IPS-20b (cell line): ENCODE measurements around the gene ST6GAL1.
"Not testable (repeated sequence)": the region's sequence is repeated elsewhere in the genome, so short reads cannot be mapped to it uniquely, and the experiment has no call there.

Source experiments
- H3K27ac ChIP-seq: one replicate; pipeline ENCODE4 v1.5.1; 2013; ENCODE audit warnings: low read length
- H3K27me3 ChIP-seq: 2 replicates; pipeline ENCODE4 v1.6.1; 2013; ENCODE audit warnings: mild to moderate bottlenecking, low read length, inconsistent platforms; ENCODE audit not compliant: insufficient read depth
- H3K36me3 ChIP-seq: 2 replicates; pipeline ENCODE4 v1.6.1; 2013; ENCODE audit warnings: low read depth, mild to moderate bottlenecking, inconsistent platforms, low read length, moderate library complexity; ENCODE audit not compliant: insufficient read depth
- H3K4me1 ChIP-seq: 2 replicates; pipeline ENCODE4 v1.6.1; 2013; ENCODE audit warnings: mild to moderate bottlenecking, control low read depth, inconsistent platforms, low read length, moderate library complexity; ENCODE audit not compliant: insufficient read depth
- H3K4me3 ChIP-seq: 2 replicates; pipeline ENCODE4 v1.5.1; 2013; ENCODE audit warnings: mild to moderate bottlenecking, low read length, inconsistent platforms
- H3K9ac ChIP-seq: 2 replicates; pipeline ENCODE4 v1.6.1; 2013; ENCODE audit warnings: low read depth, mild to moderate bottlenecking, inconsistent platforms, low read length, moderate library complexity
- H3K9me3 ChIP-seq: 2 replicates; pipeline ENCODE4 v1.6.1; 2013; ENCODE audit warnings: mild to moderate bottlenecking, low read depth, low read length, inconsistent platforms; ENCODE audit not compliant: insufficient read depth

The ST6GAL1 gene

DNA sequence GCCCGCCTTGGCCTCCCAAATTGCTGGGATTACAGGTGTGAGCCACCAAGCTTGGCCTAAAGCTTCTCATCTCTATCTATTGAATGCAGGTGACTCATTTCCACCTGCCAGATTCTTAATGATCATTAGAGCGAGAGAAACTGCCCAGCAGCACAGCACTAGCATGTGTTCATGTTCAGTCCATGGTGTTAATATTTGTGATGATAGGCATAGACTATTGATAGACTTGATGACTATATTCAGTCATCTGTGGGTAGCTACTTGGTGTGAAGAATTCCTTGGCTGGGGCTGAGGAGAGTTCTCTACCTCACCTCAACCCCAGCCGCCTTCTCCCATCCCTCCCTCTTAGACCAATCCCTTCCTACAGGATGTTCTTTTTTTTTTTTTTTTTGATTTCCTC, 60.0 kb downstream of the ST6GAL1 start:
- H3K9ac ChIP-seq = no peak overlapping the region
- peaks cover 4% of the 10 kb centered on the region; the same call in 1 of the 2 replicates for H3K4me1 ChIP-seq
- peaks cover 57% of the 10 kb centered on the region for H3K36me3 ChIP-seq
- H3K27ac ChIP-seq = no peak overlapping the region
- H3K9me3 ChIP-seq = no peaks in the 10 kb centered on the region
- H3K4me3 ChIP-seq = no peak overlapping the region
- no peaks in the 10 kb centered on the region for H3K27me3 ChIP-seq

DNA sequence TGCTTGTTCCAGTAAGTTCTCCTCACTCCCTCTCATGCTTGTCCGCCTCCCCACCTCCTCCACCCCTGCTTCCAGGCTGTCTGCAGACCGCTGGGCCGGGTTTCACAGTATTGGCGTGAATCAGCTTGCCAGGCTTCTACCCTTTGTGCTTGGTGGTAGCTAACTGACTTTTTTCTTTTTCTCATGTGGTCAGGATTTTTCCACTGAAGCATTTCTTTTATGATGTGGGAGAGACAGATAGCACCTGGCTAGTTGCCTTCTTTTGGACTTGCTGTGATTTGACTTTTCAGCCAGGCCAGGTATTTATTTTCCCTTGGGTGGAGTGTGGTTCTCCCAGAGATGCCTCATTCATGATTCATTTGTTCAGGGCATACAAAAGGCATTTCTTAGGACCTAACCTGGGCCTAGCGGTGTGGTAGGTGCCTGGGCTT, 60.6 kb downstream of the ST6GAL1 start:
- H3K27me3 ChIP-seq = no peaks in the 10 kb centered on the region
- H3K36me3 ChIP-seq = peaks cover 56% of the 10 kb centered on the region
- H3K9ac ChIP-seq = no peak overlapping the region
- H3K27ac ChIP-seq = no peak overlapping the region
- H3K4me3 ChIP-seq = no peak overlapping the region
- peaks cover 4% of the 10 kb centered on the region; the same call in 1 of the 2 replicates for H3K4me1 ChIP-seq
- no peaks in the 10 kb centered on the region for H3K9me3 ChIP-seq

DNA sequence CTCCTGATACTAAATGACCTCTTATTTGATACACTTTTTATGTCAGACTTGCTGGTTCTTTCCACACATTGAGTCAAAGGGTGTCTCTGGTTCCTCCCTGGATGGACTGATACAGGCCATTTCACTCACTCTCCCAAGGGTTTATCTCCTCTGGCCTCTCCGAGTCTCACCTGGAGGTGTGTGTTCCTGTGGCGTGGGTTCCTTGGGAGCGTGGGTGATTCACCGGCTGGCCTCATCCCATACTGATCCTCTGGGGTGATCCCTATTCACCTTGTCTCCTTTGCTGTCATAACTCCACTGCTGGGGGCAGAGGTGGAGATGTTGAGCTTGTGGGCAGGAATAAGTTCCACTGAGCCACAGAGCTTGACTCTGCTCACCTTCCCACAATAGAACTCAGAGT, 61.1 kb downstream of the ST6GAL1 start:
- Histone ChIP-seq H3K4me3 (no peak overlapping the region), H3K4me1 (peaks cover 4% of the 10 kb centered on the region; the same call in 1 of the 2 replicates), H3K9me3 (no peaks in the 10 kb centered on the region), H3K9ac (no peak overlapping the region), H3K27me3 (no peaks in the 10 kb centered on the region), H3K36me3 (peaks cover 51% of the 10 kb centered on the region), H3K27ac (no peak overlapping the region)

DNA sequence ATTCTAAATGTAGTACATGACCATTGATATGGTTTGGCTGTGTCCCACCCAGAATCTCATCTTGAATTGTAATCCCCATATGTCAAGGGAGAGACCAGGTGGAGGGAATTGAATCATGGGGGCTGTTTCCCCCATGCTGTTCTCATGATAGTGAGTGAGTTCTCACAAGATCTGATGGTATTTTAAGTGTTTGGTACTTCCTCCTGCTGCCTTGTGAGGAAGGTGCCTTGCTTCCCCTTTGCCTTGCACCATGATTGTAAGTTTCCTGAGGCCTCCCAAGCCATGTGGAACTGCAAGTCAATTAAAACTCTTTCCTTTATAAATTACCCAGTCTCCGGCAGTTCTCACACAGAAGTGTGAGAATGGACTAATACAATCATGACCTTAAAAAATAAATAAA, 61.8 kb downstream of the ST6GAL1 start:
- not testable (repeated sequence) for H3K4me1 ChIP-seq, H3K9ac ChIP-seq, H3K4me3 ChIP-seq, H3K9me3 ChIP-seq, H3K27me3 ChIP-seq, H3K27ac ChIP-seq
- H3K36me3 ChIP-seq = peaks cover 50% of the 10 kb centered on the region

DNA sequence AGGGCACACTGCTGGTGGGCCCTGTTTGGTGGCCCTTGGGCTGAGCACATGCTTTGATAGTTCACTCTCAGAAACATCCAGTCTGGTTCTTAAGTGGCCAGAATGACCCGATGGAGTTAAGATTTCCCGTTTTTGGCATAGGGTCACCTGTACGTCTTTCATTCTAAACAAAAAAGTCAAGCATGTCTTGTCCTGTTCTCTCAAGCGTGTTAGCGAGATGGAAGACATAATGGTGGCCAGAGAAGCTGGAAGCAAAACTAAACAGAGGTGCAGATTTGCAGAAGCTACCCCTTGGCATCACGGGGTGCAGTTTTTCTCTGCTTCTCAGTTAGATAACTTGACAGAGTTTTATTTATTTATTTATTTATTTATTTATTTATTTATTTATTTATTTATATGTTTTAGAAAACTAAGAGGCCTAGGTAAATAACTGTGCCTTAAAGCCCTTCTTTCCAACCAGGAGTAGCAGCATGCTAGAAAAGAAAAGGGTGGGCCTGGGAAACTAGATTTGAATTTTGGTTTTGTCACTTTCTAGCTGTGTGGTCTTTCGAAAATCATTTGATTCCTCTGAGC, 63.0 kb downstream of the ST6GAL1 start:
- H3K9me3 ChIP-seq = no peaks in the 10 kb centered on the region
- no peak overlapping the region for H3K4me3 ChIP-seq

DNA sequence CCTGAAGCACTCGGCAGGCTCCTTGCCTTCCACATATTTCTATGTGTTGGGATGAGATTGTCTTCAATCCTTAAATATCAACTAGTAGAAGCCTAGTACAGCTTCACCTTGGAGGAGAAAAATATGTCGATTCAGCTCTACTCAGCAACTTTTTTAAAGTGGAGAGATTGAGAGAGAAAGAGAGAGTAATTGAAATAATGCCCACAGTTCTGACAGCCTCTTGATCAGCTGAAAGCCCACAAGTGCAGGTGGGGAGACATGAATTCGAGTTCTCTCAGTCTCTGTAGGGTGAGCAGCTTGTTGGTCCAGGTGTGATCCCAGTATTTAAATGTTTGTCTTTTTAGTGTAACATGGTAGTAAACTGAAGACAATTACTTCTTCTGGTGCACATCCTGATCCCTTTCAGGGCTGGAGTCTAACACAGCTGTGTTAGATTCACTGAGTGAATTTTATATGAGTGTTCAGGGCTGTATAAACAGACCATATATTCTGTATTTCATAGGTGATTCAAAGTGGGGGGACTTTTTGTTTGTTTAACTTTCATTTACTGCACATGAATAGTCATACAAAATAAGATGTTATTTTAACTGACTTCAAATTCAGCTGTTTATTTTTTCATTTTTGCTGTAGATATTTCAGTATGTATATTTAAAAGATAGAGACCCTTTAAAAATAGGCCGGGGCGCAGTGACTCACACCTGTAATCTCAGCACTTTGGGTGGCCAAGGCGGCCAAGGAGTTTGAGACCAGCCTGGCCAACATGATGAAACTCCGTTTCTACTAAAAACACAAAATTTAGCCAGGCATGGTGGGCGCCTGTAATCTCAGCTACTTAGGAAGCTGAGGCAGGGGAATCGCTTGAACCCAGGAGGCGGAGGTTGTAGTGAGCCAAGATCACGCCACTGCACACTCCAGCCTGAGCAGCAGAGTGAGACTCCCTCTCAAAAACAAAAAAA, 64.0 kb downstream of the ST6GAL1 start:
- Histone ChIP-seq H3K27me3 (no peaks in the 10 kb centered on the region), H3K36me3 (peaks cover 34% of the 10 kb centered on the region), H3K9me3 (no peaks in the 10 kb centered on the region), H3K4me1 (peaks cover 7% of the 10 kb centered on the region; the same call in 1 of the 2 replicates), H3K9ac (peak overlapping the region; percentile 26; the same call in 1 of the 2 replicates), H3K27ac (no peak overlapping the region), H3K4me3 (no peak overlapping the region)

More for the DNA sequence above, 63.0 kb downstream of the ST6GAL1 start:
- peaks cover 38% of the 10 kb centered on the region for H3K36me3 ChIP-seq
- H3K9ac ChIP-seq = no peak overlapping the region
- H3K27ac ChIP-seq = no peak overlapping the region
- H3K4me1 ChIP-seq = peaks cover 4% of the 10 kb centered on the region; the same call in 1 of the 2 replicates
- no peaks in the 10 kb centered on the region for H3K27me3 ChIP-seq

DNA sequence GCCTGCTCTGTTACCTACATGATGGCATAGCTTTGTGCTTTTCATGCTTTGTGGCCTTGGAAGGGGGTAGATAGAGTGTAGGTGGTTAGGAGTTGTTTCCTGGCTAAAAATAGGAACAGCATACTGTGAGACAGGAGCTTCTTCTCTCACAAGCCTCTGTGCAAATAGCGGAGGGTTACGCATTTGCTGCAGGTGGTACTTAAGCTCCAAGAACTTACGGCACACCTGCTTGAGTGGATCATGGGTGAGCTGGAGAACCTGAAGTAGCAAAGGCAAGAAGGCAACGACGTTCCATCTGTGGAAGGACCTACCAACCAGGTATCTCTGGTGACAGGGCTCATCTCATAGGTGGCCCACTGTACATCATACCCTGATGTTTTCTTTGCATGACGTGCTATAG, 66.0 kb downstream of the ST6GAL1 start:
- Histone ChIP-seq H3K27ac (no peak overlapping the region), H3K27me3 (no peaks in the 10 kb centered on the region), H3K36me3 (peaks cover 21% of the 10 kb centered on the region), H3K4me1 (peaks cover 14% of the 10 kb centered on the region; the same call in 1 of the 2 replicates), H3K9me3 (no peaks in the 10 kb centered on the region), H3K4me3 (no peak overlapping the region), H3K9ac (no peak overlapping the region)

DNA sequence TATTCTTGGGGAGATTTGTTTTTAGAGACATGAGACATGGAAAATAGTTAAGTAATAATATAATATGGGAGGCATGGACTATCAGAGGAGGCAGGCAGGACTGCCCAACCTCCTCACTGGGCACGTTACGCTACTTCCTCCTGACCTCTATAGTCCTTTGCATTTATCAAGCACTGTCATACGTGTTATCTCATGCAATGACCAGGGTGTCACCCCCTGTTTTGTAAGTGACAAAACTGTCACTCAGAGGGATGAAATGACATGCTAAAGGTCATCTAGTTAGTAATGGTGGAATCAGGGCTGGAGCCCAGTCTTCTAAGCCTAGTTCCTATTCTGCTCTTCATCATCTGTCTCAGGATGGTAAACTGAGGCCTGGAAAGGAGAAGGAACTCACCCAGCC, 66.7 kb downstream of the ST6GAL1 start:
- Histone ChIP-seq H3K36me3 (peaks cover 18% of the 10 kb centered on the region), H3K27me3 (no peaks in the 10 kb centered on the region), H3K4me1 (peaks cover 14% of the 10 kb centered on the region; the same call in 1 of the 2 replicates), H3K27ac (no peak overlapping the region), H3K9ac (no peak overlapping the region), H3K4me3 (no peak overlapping the region), H3K9me3 (no peaks in the 10 kb centered on the region)

DNA sequence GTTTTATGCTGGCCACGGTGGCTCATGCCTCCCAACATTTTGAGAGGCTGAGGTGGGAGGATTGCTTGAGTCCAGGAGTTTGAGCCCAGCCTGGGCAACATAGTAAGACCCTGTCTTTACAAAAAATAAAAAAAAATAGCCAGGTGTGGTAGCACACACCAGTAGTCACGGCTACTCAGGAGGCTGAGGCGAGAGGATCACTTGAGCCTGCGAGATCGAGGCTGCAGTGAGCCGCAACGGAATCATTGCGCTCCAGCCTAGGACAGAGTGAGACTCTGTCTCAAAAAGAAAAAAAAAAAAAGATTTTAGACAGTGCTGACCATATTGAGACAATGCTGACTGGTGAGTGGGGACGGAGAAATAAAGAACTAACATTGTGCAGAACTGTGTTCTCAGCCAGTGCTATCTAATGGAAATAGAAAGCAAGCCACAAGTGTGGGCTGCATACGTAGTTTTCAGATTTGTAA, 67.2 kb downstream of the ST6GAL1 start:
- H3K27me3 ChIP-seq = no peaks in the 10 kb centered on the region
- peaks cover 18% of the 10 kb centered on the region for H3K36me3 ChIP-seq
- peaks cover 16% of the 10 kb centered on the region; the same call in 1 of the 2 replicates for H3K4me1 ChIP-seq
- no peak overlapping the region for H3K27ac ChIP-seq
- H3K9ac ChIP-seq = no peak overlapping the region
- no peak overlapping the region for H3K4me3 ChIP-seq
- no peaks in the 10 kb centered on the region for H3K9me3 ChIP-seq

DNA sequence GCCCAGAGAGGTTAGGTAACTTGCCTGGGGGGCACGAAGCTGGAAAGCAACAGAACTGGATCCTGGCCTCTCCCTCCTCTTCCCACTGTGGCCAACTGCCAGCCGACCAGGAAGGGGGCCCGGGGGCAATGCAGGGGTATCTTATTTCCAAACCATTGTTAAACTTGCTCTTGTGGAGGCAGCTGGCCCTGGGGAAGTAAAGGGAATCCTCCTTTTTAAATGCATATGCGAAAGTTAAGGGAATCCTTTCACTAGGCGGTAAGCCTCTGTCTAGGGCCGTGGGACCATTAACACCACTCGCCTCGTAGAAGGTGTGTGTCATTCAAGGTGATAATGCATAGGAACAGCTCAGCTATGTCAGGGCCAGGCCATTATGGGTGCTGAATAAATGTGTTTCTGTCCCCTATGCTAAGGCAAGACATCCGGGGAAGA, 68.6 kb downstream of the ST6GAL1 start:
- Histone ChIP-seq H3K9ac (peak overlapping the region; percentile 39; the same call in 1 of the 2 replicates), H3K36me3 (peaks cover 14% of the 10 kb centered on the region), H3K4me3 (peak overlapping the region; percentile 45; the same call in 1 of the 2 replicates), H3K27ac (peak overlapping the region; percentile 81), H3K9me3 (no peaks in the 10 kb centered on the region), H3K4me1 (peaks cover 12% of the 10 kb centered on the region; the same call in 1 of the 2 replicates), H3K27me3 (no peaks in the 10 kb centered on the region)

DNA sequence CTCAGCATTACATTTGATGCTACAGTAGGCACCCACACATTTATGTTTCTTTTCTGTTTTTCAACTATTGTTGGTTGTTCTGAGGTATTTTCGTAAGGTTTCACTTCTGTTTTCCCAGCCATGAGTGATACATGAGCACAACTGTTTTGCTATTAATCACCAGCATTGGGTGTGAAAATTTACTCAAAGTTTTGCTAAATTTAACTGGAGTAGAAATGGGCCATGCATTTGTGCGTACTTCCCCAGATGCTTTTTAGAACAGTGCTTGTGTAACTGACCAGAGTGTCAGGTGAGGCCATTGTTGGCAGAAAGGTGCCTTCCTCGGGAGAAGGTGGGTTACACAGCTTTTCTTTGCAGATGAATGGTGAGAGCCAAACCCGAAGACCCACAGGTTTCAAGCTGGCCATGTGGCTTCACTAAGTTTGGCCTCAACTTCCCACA, 70.4 kb downstream of the ST6GAL1 start:
- H3K4me3 ChIP-seq = no peak overlapping the region

More for the DNA sequence above, 70.4 kb downstream of the ST6GAL1 start:
- Histone ChIP-seq H3K9me3 (no peaks in the 10 kb centered on the region), H3K27me3 (no peaks in the 10 kb centered on the region), H3K36me3 (peaks cover 16% of the 10 kb centered on the region), H3K9ac (no peak overlapping the region; the same call in 1 of the 2 replicates), H3K27ac (no peak overlapping the region), H3K4me1 (peaks cover 12% of the 10 kb centered on the region; the same call in 1 of the 2 replicates)
